Chondrocyte (in vitro differentiated cells): ENCODE data around the gene CDC42EP2. TPM values are rescaled to one million over a fixed set of nuclear protein-coding genes. Genes with fewer than 3 reads are reported as not detected.

ENCODE experiments used
- DNase-seq: peaks from one replicate; pipeline ENCODE4 v3.0.0; 2021; ENCODE audit warnings: mixed read lengths, low spot score
- H3K27ac Mint-ChIP-seq: one replicate; pipeline ENCODE4 v1.8.0; 2021; ENCODE audit warnings: mild to moderate bottlenecking, moderate library complexity, mixed read lengths; ENCODE audit not compliant: unreplicated experiment
- H3K27me3 Mint-ChIP-seq: 2 replicates; pipeline ENCODE4 v1.8.0; 2021; ENCODE audit warnings: low read depth, mixed read lengths
- H3K36me3 Mint-ChIP-seq: 2 replicates; pipeline ENCODE4 v1.8.0; 2021; ENCODE audit warnings: low read depth, mixed read lengths
- H3K4me1 Mint-ChIP-seq: 2 replicates; pipeline ENCODE4 v1.8.0; 2021; ENCODE audit warnings: low read depth, mild to moderate bottlenecking, mixed read lengths
- H3K4me3 Mint-ChIP-seq: one replicate; pipeline ENCODE4 v1.8.0; 2021; ENCODE audit warnings: mild to moderate bottlenecking, moderate library complexity, mixed read lengths; ENCODE audit not compliant: unreplicated experiment
- H3K9me3 Mint-ChIP-seq: 2 replicates; pipeline ENCODE4 v1.8.0; 2021; ENCODE audit warnings: low read depth, mixed read lengths
- CTCF ChIP-seq: fragments of 200-600 bp; sonication (generic); IDR thresholded peaks from 2 replicates; pipeline ENCODE4 v1.5.0; 2021; ENCODE audit warnings: antibody characterized with exemption, mild to moderate bottlenecking, moderate library complexity
- total RNA-seq: library from RNA; stranded (reverse); gene quantifications from 3 replicates; pipeline ENCODE4 v1.2.1, GENCODE V29; 2021

Gene CDC42EP2
- total RNA-seq, 1 donor from 2014 or later: 12.8 TPM

- peaks cover 53% of the 10 kb centered on the region for H3K4me1 Mint-ChIP-seq
- peaks cover 8% of the 10 kb centered on the region for H3K36me3 Mint-ChIP-seq
- H3K4me3 Mint-ChIP-seq: no peak overlapping the region
- H3K27me3 Mint-ChIP-seq: no peaks in the 10 kb centered on the region
- H3K9me3 Mint-ChIP-seq: no peaks in the 10 kb centered on the region
- peak overlapping the region; percentile 77 for H3K27ac Mint-ChIP-seq
- TF ChIP-seq CTCF: no peak
- DNase-seq: no peak
These were observed 36.9 kb upstream of the CDC42EP2 start for GRCh38 chr11:65277631-65278277.

- H3K9me3 Mint-ChIP-seq: no peaks in the 10 kb centered on the region
- H3K4me3 Mint-ChIP-seq: no peak overlapping the region
- peak overlapping the region; percentile 77 for H3K27ac Mint-ChIP-seq
- H3K36me3 Mint-ChIP-seq: peaks cover 8% of the 10 kb centered on the region
- H3K27me3 Mint-ChIP-seq: no peaks in the 10 kb centered on the region
- DNase-seq: no peak
- peaks cover 53% of the 10 kb centered on the region for H3K4me1 Mint-ChIP-seq
- no peak for TF ChIP-seq CTCF
These were observed 36.3 kb upstream of the CDC42EP2 start for GRCh38 chr11:65278356-65278755.

- Mint-ChIP-seq H3K4me3 (no peak overlapping the region), H3K4me1 (peaks cover 50% of the 10 kb centered on the region), H3K27me3 (no peaks in the 10 kb centered on the region), H3K36me3 (peaks cover 8% of the 10 kb centered on the region), H3K27ac (peak overlapping the region; percentile 81), H3K9me3 (no peaks in the 10 kb centered on the region)
- DNase-seq: no peak
- no peak for TF ChIP-seq CTCF
These were observed 35.4 kb upstream of the CDC42EP2 start for GRCh38 chr11:65279279-65279678.

GRCh38 chr11:65279741-65280440 lies 34.8 kb upstream of the CDC42EP2 start:
- no peak for TF ChIP-seq CTCF
- H3K4me1 Mint-ChIP-seq: peaks cover 46% of the 10 kb centered on the region
- DNase-seq: no peak
- H3K4me3 Mint-ChIP-seq: no peak overlapping the region
- peak overlapping the region; percentile 81 for H3K27ac Mint-ChIP-seq
- H3K27me3 Mint-ChIP-seq: no peaks in the 10 kb centered on the region
- H3K9me3 Mint-ChIP-seq: no peaks in the 10 kb centered on the region
- peaks cover 8% of the 10 kb centered on the region for H3K36me3 Mint-ChIP-seq

- no peaks in the 10 kb centered on the region for H3K27me3 Mint-ChIP-seq
- H3K9me3 Mint-ChIP-seq: no peaks in the 10 kb centered on the region
- DNase-seq: no peak
- no peak overlapping the region for H3K27ac Mint-ChIP-seq
- no peak overlapping the region for H3K4me3 Mint-ChIP-seq
- TF ChIP-seq CTCF: no peak
- peaks cover 38% of the 10 kb centered on the region for H3K4me1 Mint-ChIP-seq
- peaks cover 8% of the 10 kb centered on the region for H3K36me3 Mint-ChIP-seq
These were observed 34.0 kb upstream of the CDC42EP2 start for GRCh38 chr11:65280646-65281045.
